Measurements from ENCODE around the gene PPP5C. TPM values are rescaled to one million over a fixed set of nuclear protein-coding genes. Genes with fewer than 3 reads are reported as not detected.
A peak's percentile ranks its signal among the peaks of the same experiment; 100 is the strongest.

PPP5C gene
- total and polyA plus RNA-seq, 9 of the 15 experiments (the other 6 are each of a cell fraction or from before 2014, with no cell fraction given), result 1.9 to 166 (median 108) TPM

DNA sequence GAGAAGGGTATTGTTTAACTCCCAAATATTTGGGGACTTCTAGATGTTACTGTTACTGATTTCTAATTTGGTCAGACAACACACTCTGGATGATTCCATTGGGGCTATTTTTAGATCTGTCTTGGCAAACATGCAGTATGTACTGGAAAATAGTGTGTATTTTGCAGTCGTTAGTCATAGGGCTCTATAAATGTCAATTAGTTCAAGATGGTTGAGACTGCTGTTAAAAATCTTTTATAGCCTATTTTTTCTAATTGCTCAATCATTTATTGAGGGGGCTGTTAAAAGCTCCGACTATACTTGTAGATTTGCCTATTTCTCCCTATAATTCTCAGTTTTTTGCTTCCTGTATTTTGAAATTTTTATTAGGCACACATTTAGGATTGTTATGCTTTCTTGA, 31.4 kb downstream of the PPP5C start:
- peak; percentile 32 for FAIRE-seq
- H3K9ac ChIP-seq (ENCODE audit: insufficient read depth in 1 of 2, low read depth in 2 of 2, low read length in 2 of 2), result no peak overlapping the region
- WGBS (ENCODE audit: insufficient coverage, low coverage, missing lambda C conversion rate), result 83% methylated on average over 2 of the region's 2 CpGs
- no peak overlapping the region for H3K27ac ChIP-seq (ENCODE audit: extremely low read depth, low read depth, low read length)
- H3K9me3 ChIP-seq (replicated peaks; ENCODE audit: control insufficient read depth, insufficient read depth, low read depth, low read length), result no peaks in the 10 kb centered on the region
- TSS peak; percentile 18 for BruUV-seq (replicated peaks)
- H3K27me3 ChIP-seq (ENCODE audit: control insufficient read depth in 2 of 2, insufficient read depth in 2 of 2, low read length in 2 of 2), result no peaks in the 10 kb centered on the region
- ChIA-PET POLR2A (interaction anchor here (0.6 to 0.9 kb wide), 2 partner anchors 9 to 10 kb away, joined by 5 read pairs; no protein-coding TSS in a partner anchor), CTCF (ENCODE audit: low intra/inter-chr PET ratio) (no interaction called here)
- H3K4me1 ChIP-seq (replicated peaks in 1 of 2; ENCODE audit: control insufficient read depth in 2 of 2, insufficient read depth in 2 of 2, low read length in 2 of 2), result peaks cover 0 to 8% of the 10 kb centered on the region in 2 experiments; a peak in 1 of 5 replicates
- H3K79me2 ChIP-seq (ENCODE audit: control insufficient read depth, insufficient read depth, low read length), result peaks cover 7% of the 10 kb centered on the region; the same call in 2 of the 3 replicates
- peaks cover 92% of the 10 kb centered on the region for H3K36me3 ChIP-seq (ENCODE audit: control insufficient read depth, insufficient read depth, low read length)
- peaks cover 7% of the 10 kb centered on the region; the same call in 1 of the 2 replicates for H4K20me1 ChIP-seq (replicated peaks; ENCODE audit: control insufficient read depth, insufficient read depth, low read length)
- H3K4me2 ChIP-seq (ENCODE audit: insufficient read depth, low read length), result no peak overlapping the region
- no peak for DNase-seq (ENCODE audit: extremely low read depth in 1 of 4, low spot score in 3 of 4)
- ATAC-seq, result no peak
- H2AFZ ChIP-seq (ENCODE audit: low read depth, low read length), result no peak overlapping the region
- no peak for TF ChIP-seq RFX1 (IDR thresholded peaks at IDR 0.05)
- H3K4me3 ChIP-seq, result no peak overlapping the region
- H3K9me1 ChIP-seq (ENCODE audit: control insufficient read depth, insufficient read depth, low read length), result no peaks in the 10 kb centered on the region
- intact Hi-C loops (cut with micrococcal nuclease), result no loop called here
- in situ Hi-C loops (cut with MboI), result no loop called here

DNA sequence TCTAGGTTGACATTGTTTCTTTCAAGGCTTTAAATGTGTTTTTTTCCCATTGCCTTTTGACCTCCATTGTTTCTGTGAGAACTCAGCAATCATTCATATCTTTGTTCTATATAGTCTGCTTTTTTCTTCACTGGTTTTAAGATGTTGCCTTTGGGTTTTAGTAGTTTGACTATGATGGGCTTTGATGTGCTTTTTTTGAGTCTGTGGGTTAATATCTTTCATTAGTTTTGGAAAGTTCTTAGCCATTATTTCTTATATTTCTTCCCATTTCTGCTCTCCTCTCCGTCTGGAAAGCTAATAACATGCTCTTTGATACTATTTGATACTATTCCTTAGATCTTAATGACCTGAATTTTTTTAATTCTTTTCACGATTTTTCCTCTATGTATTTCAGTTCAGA, 33.8 kb downstream of the PPP5C start:
- ATAC-seq (no peak), DNase-seq (ENCODE audit: extremely low read depth in 1 of 4, low spot score in 3 of 4) (no peak), FAIRE-seq (no peak)
- no peaks in the 10 kb centered on the region for H3K9me3 ChIP-seq (replicated peaks; ENCODE audit: control insufficient read depth, insufficient read depth, low read depth, low read length)
- H3K36me3 ChIP-seq (ENCODE audit: control insufficient read depth, insufficient read depth, low read length), result peaks cover 93% of the 10 kb centered on the region
- H3K27ac ChIP-seq (ENCODE audit: extremely low read depth, low read depth, low read length), result no peak overlapping the region
- ChIA-PET POLR2A (no interaction called here), CTCF (ENCODE audit: low intra/inter-chr PET ratio) (no interaction called here)
- no peaks in the 10 kb centered on the region for H3K27me3 ChIP-seq (ENCODE audit: control insufficient read depth in 2 of 2, insufficient read depth in 2 of 2, low read length in 2 of 2)
- H4K20me1 ChIP-seq (replicated peaks; ENCODE audit: control insufficient read depth, insufficient read depth, low read length), result no peaks in the 10 kb centered on the region
- H3K4me2 ChIP-seq (ENCODE audit: insufficient read depth, low read length), result no peak overlapping the region
- no peaks in the 10 kb centered on the region for H3K9me1 ChIP-seq (ENCODE audit: control insufficient read depth, insufficient read depth, low read length)
- H3K4me1 ChIP-seq (replicated peaks in 1 of 2; ENCODE audit: control insufficient read depth in 2 of 2, insufficient read depth in 2 of 2, low read length in 2 of 2), result no peaks in the 10 kb centered on the region
- H3K4me3 ChIP-seq, result no peak overlapping the region
- no peak overlapping the region for H2AFZ ChIP-seq (ENCODE audit: low read depth, low read length)
- 83% methylated on average over 2 of the region's 2 CpGs for WGBS (ENCODE audit: insufficient coverage, low coverage, missing lambda C conversion rate)
- 0 out of 3 replicates have a peak, but pooled peaks cover 3% of the 10 kb centered on the region for H3K79me2 ChIP-seq (ENCODE audit: control insufficient read depth, insufficient read depth, low read length)
- intact Hi-C loops (cut with micrococcal nuclease) (no loop called here), in situ Hi-C loops (cut with MboI) (loop anchor here (5.0 kb wide), 1 partner anchor 98 kb away; no protein-coding TSS in a partner anchor)
- no peak overlapping the region for H3K9ac ChIP-seq (ENCODE audit: insufficient read depth in 1 of 2, low read depth in 2 of 2, low read length in 2 of 2)
- no TSS peak for BruUV-seq (replicated peaks)
- TF ChIP-seq SNRNP70 (optimal IDR thresholded peaks at IDR 0.05; ENCODE audit: low read depth, low read length) (no peak), ZNF609 (CRISPR knock-in tag; IDR thresholded peaks at IDR 0.05; ENCODE audit: borderline replicate concordance) (no peak), MAFK (IDR thresholded peaks at IDR 0.05; ENCODE audit: low read length) (no peak), MTA2 (IDR thresholded peaks at IDR 0.05; ENCODE audit: low read depth) (no peak), MITF (IDR thresholded peaks at IDR 0.05) (no peak), HNRNPUL1 (IDR thresholded peaks at IDR 0.05; ENCODE audit: low read length) (no peak), SP1 (CRISPR knock-in tag; IDR thresholded peaks at IDR 0.05) (no peak)
- TF ChIP-seq, protein P1, sequence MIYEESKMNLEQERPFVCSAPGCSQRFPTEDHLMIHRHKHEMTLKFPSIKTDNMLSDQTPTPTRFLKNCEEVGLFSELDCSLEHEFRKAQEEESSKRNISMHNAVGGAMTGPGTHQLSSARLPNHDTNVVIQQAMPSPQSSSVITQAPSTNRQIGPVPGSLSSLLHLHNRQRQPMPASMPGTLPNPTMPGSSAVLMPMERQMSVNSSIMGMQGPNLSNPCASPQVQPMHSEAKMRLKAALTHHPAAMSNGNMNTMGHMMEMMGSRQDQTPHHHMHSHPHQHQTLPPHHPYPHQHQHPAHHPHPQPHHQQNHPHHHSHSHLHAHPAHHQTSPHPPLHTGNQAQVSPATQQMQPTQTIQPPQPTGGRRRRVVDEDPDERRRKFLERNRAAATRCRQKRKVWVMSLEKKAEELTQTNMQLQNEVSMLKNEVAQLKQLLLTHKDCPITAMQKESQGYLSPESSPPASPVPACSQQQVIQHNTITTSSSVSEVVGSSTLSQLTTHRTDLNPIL (CRISPR knock-in tag; IDR thresholded peaks at IDR 0.05), result no peak
